Urothelium cell line (cell line): Measurements from ENCODE around the gene SOX21.
A peak's percentile ranks its signal among the peaks of the same experiment; 100 is the strongest.
"Not testable (repeated sequence)": the region's sequence is repeated elsewhere in the genome, so short reads cannot be mapped to it uniquely, and the experiment has no call there.

Experiments used
- DNase-seq: peaks from one replicate; pipeline ENCODE4 v3.0.0; 2011; ENCODE audit warnings: low spot score, mixed read lengths
- FAIRE-seq: peaks from 2 replicates; lab custom pipeline; 2011; peaks lifted over from hg19 to GRCh38; lab: Jason Lieb, UNC

Gene SOX21

GRCh38 chr13:94712287-94712811 lies at the start of gene SOX21:
SOX21 (minus strand) TSS chr13:94712545; CDS start chr13:94712049, 496 bp downstream.
- FAIRE-seq (no peak), DNase-seq (no peak)

GRCh38 chr13:94761407-94761806 lies 49.1 kb upstream of the SOX21 start:
- no peak for DNase-seq
- FAIRE-seq: no peak

GRCh38 chr13:94759120-94759728 lies 46.9 kb upstream of the SOX21 start:
- DNase-seq (no peak), FAIRE-seq (no peak)

GRCh38 chr13:94758436-94758960 lies 46.2 kb upstream of the SOX21 start:
- DNase-seq (no peak), FAIRE-seq (no peak)

- no peak for FAIRE-seq
- DNase-seq: no peak
Observed at GRCh38 chr13:94753327-94753726, 41.0 kb upstream of the SOX21 start.

DNA sequence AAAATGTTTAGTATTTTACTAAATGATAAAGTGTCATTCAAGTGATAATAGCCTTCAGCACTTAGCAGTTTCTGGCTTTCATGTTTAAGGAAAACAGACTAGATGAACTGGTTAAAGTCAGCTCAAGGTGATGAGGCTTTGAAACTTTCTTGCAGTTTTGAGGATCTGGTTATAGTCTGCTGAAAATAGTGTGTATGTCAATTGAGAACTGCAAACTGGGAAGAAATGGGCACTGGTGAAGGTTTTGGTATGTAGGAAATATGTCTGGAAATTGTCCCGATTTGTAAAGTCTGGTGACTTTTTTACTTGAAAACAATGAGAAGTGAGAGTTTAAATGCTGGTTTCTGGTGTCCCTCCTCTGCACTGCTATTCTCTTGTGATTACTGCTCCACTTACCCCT lies 36.8 kb upstream of the SOX21 start:
- no peak for FAIRE-seq

GRCh38 chr13:94739235-94739634 lies 26.9 kb upstream of the SOX21 start:
- FAIRE-seq: no peak
- DNase-seq: no peak

More for the DNA sequence above, 36.8 kb upstream of the SOX21 start:
- DNase-seq: no peak

DNA sequence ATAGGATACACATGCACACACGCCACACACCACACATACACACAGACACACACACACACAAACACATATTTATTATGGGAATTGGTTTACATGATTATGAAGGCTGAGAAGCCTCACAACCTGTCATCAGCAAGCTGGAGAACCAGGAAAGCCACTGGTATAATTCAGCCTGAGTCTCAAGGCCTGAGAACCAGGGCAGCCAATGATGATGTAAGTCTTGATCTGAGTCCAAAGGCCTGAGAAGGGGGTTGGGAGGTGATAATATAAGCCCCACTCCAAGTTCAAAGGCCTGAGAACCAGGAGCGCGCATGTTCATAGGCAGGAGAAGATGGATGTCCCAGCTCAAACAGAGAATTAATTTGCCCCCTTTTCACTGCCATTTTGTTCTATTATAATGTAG lies 18.7 kb upstream of the SOX21 start:
- FAIRE-seq (no peak), DNase-seq (no peak)

DNA sequence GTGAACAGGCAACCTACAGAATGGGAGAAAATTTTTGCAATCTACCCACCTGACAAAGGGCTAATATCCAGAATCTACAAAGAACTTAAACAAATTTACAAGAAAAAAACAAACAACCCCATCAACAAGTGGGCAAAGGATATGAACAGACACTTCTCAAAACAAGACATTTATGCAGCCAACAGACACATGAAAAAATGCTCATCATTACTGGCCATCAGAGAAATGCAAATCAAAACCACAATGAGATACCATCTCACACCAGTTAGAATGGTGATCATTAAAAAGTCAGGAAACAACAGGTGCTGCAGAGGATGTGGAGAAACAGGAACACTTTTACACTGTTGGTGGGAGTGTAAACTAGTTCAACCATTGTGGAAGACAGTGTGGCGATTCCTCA lies 17.6 kb upstream of the SOX21 start:
- not testable (repeated sequence) for FAIRE-seq

DNA sequence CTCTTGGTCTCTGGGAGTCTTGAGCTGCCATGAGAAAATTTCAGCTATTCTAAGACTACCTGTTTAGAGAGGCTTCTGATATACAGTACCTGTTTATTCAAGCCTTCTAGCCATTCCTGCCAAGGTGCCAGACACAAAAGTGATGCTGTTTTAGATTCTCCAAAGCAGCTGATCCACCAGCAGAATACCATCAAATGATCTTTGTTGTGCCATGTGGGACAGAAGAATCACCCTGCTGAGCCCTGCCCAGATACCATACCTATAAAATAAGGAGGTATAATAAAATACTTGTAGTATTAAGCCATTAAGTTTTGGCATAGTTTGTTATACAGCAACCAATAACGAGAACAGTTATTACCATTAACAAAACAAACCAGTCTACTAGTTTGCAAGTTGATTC lies 14.1 kb upstream of the SOX21 start:
- no peak for FAIRE-seq

More for the DNA sequence above, 17.6 kb upstream of the SOX21 start:
- DNase-seq: not testable (repeated sequence)

GRCh38 chr13:94722609-94723345 lies 10.4 kb upstream of the SOX21 start:
- DNase-seq (no peak), FAIRE-seq (no peak)

More for the DNA sequence above, 14.1 kb upstream of the SOX21 start:
- no peak for DNase-seq

- DNase-seq, FAIRE-seq: not testable (repeated sequence)
Observed at GRCh38 chr13:94718697-94719096, 6.4 kb upstream of the SOX21 start.

DNA sequence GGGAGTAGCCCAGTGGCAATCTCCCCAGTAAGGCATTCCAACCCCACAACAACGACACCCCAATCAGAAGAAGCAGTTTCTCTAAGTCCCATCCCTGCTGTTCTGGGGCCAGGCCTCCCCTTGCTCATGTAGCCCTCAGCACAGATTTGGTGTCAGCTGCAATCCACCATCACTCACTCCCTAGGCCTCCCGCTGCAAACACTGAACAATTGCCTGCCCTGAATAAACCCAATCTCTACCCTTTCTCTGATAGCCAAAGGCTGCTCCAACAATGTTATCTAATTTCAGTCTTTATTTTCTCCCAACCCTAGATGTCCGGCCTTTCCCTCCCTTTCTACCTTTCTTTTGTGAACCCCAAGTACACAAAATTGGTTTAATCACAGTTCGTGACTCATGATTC lies 5.6 kb upstream of the SOX21 start:
- FAIRE-seq (no peak), DNase-seq (no peak)

DNA sequence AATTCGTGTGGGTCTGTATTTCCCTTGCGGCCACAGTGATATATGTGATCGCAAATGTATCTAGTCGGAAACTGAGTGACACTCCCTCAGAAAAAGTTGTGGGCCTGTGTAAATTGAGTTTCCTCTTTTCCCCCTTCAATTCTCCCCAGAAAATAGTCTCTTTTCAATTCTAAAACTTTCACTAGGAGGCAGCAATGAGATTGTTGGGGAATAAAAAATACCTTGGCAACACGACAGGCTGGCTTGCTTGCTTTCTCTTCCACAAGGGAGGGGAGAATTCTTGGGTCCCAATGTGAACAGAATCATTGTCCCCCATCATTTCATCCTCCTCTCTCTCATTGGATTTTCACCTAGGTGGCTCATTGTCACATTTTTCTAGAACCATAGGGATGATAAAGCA lies 3.7 kb upstream of the SOX21 start:
- no peak for FAIRE-seq
- no peak for DNase-seq

- FAIRE-seq (no peak), DNase-seq (no peak)
Observed at GRCh38 chr13:94713561-94714182, 1.3 kb upstream of the SOX21 start.

GRCh38 chr13:94712812-94713560 lies 641 bp upstream of the SOX21 start:
- DNase-seq: peak; percentile 29
- FAIRE-seq: no peak

DNA sequence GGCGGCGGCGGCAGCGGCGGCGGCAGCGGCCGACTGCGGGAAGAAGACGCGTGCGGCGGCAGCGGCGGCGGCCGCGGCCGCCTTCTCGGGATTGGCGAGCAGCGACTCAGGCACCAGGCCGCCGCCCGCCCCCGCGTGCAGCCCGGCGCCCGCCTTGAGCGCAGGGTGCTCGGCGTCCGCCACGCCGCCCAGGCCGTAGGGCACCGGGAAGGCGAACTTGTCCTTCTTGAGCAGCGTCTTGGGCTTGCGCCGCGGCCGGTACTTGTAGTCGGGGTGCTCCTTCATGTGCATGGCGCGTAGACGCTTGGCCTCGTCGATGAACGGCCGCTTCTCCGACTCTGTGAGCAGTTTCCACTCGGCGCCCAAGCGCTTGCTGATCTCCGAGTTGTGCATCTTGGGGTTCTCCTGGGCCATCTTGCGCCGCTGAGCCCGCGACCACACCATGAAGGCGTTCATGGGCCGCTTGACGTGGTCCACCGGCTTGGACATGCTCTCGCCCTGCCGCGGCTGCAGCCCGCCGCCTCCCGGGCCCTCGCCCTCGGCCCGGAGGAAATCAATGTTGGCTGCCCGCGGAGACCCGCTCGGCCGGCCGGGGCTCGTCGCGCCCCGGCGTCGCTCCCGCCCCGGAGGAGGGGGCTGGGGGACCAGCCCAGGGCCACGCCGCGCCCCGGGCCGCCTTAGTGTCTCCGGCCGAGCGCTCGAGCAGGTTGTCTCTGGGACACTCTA lies 621 bp downstream of the SOX21 start:
- DNase-seq (no peak), FAIRE-seq (no peak)

GRCh38 chr13:94710881-94711560 lies 1.3 kb downstream of the SOX21 start:
- no peak for FAIRE-seq
- no peak for DNase-seq

DNA sequence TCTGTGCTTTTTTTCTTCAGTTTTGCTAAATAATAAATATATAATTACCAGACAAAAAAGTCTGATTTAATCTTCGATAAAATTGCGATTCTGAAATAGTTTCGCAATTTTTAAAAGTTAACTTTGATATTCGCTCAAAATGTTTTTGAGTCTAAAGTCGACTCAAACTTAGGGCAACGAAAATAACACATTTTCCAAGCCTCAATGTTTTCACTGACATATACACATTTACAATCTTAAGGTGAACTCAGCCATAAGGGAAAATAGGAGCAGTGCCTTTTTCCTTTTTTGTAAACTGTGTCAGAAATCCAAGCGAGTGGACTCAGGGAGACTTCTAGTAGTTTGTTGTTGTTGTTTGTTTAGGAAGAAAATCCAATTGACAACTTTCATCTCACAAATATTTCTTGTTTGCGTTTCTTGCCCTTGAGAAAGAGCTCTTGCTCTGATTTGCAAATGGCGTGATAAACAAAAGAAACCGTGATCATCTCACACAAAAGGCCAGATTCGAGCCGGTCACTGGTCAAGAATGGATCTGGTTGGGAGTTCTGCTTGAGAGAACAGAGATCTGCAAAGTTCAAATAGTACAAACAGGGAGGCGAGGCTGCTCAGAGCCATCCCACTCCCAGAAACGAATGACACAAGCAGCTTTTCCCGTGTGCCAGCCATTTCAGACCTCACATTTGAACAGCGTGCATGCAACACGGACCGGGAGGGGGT lies 2.1 kb downstream of the SOX21 start:
- DNase-seq (no peak), FAIRE-seq (no peak)
